Tibial nerve (tissue), 4 donors: ENCODE measurements around the gene OSBPL3. TPM values are rescaled to one million over a fixed set of nuclear protein-coding genes. Genes with fewer than 3 reads are reported as not detected.
A peak's percentile ranks its signal among the peaks of the same experiment; 100 is the strongest.

ENCODE experiments used
- DNase-seq, 2 donors: peaks; one replicate each; pipeline ENCODE4 v3.0.0-alpha.2; 2019; ENCODE audit warnings: low spot score in 2 of 2
- H3K27ac ChIP-seq, 4 donors: fragments of 200-600 bp; sonication (generic) in 3 of 4; one replicate each; pipeline ENCODE4 v1.5.1; 2017 to 2019; ENCODE audit warnings: mild to moderate bottlenecking in 1 of 4
- H3K27me3 ChIP-seq, 2 donors: fragments of 200-600 bp; sonication (generic) in 1 of 2; one replicate each; pipeline versions ENCODE4 v1.5.1 to v1.6.0; 2017 to 2019
- H3K36me3 ChIP-seq, 3 donors: fragments of 200-600 bp; sonication (generic); one replicate each; pipeline ENCODE4 v1.5.1; 2018 to 2019
- H3K4me1 ChIP-seq, 4 donors: fragments of 200-600 bp; sonication (generic) in 3 of 4; one replicate each; pipeline ENCODE4 v1.5.1; 2017 to 2019
- H3K4me3 ChIP-seq, 4 donors: fragments of 200-600 bp; sonication (generic) in 3 of 4; one replicate each; pipeline ENCODE4 v1.5.1; 2017 to 2019; ENCODE audit warnings: mild to moderate bottlenecking in 1 of 4, moderate library complexity in 1 of 4
- H3K9me3 ChIP-seq, 4 donors: fragments of 200-600 bp; sonication (generic) in 3 of 4; one replicate each; pipeline ENCODE4 v1.5.1; 2017 to 2019
- EP300 ChIP-seq, 2 donors: sonication (generic); formaldehyde crosslinking; IDR thresholded peaks; one replicate each; pipeline ENCODE4 v1.6.1; 2017; ENCODE audit warnings: antibody characterized with exemption in 2 of 2, mild to moderate bottlenecking in 1 of 2
- POLR2A ChIP-seq, 2 donors: fragments of 450-650 bp; IDR thresholded peaks; one replicate each; pipeline ENCODE4 v1.6.1; 2017; ENCODE audit warnings: antibody characterized with exemption in 2 of 2, mild to moderate bottlenecking in 2 of 2, moderate library complexity in 2 of 2
- WGBS, 2 donors: methylation state at CpG; one replicate each; pipeline ENCODE4 v1.1.5; 2018; 5-methylcytosine and 5-hydroxymethylcytosine counted together
- total RNA-seq, 4 donors: library from RNA; depleted of rRNA; stranded (reverse); fragments of >200 nt; gene quantifications; one replicate each; pipeline ENCODE4 v1.1.0, GENCODE V29; 2016
- TF ChIP-seq, protein P1 (sequence below), 5 experiments: fragments of 200-600 bp in 3 of 5; fragments of 450-650 bp in 2 of 5; sonication (generic) in 3 of 5; IDR thresholded peaks; one replicate each; pipeline ENCODE4 v1.5.1; 2016 to 2019; ENCODE audit warnings: antibody characterized with exemption in 5 of 5, mild to moderate bottlenecking in 3 of 5, moderate library complexity in 2 of 5

Gene OSBPL3
- total RNA-seq, 4 donors from 2014 or later, result 1.6 to 7.3 (median 5.3) TPM

DNA sequence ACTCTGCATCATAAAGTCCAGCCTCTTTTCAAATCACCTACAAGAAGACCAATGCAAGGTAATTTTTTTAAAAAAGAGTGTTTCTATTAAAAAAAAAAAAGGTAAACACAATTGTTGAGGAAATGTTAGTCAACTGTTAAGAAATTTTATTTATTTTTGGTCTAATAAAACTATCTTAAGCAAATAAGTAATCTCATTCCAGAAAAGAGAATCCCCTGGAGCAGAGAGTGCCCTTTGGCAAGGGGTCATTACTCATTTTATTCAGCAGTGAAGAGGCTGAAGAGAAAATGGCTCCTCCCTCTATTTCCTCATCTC lies 159.3 kb downstream of the OSBPL3 start:
- TF ChIP-seq, protein P1, sequence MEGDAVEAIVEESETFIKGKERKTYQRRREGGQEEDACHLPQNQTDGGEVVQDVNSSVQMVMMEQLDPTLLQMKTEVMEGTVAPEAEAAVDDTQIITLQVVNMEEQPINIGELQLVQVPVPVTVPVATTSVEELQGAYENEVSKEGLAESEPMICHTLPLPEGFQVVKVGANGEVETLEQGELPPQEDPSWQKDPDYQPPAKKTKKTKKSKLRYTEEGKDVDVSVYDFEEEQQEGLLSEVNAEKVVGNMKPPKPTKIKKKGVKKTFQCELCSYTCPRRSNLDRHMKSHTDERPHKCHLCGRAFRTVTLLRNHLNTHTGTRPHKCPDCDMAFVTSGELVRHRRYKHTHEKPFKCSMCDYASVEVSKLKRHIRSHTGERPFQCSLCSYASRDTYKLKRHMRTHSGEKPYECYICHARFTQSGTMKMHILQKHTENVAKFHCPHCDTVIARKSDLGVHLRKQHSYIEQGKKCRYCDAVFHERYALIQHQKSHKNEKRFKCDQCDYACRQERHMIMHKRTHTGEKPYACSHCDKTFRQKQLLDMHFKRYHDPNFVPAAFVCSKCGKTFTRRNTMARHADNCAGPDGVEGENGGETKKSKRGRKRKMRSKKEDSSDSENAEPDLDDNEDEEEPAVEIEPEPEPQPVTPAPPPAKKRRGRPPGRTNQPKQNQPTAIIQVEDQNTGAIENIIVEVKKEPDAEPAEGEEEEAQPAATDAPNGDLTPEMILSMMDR (IDR thresholded peaks at IDR 0.05), result no peak
- TF ChIP-seq POLR2A (IDR thresholded peaks at IDR 0.05) (no peak), EP300 (IDR thresholded peaks at IDR 0.05) (no peak)
- H3K36me3 ChIP-seq, result no peaks in the 10 kb centered on the region
- no peaks in the 10 kb centered on the region for H3K9me3 ChIP-seq
- DNase-seq, result peak in 1 of 2 donors; percentile 35
- no peaks in the 10 kb centered on the region for H3K27me3 ChIP-seq
- H3K27ac ChIP-seq, result peak overlapping the region; percentile 7 to 71 (median 46)
- no peak overlapping the region for H3K4me3 ChIP-seq
- peaks cover 2 to 29% (median 13%) of the 10 kb centered on the region in 4 donors for H3K4me1 ChIP-seq

DNA sequence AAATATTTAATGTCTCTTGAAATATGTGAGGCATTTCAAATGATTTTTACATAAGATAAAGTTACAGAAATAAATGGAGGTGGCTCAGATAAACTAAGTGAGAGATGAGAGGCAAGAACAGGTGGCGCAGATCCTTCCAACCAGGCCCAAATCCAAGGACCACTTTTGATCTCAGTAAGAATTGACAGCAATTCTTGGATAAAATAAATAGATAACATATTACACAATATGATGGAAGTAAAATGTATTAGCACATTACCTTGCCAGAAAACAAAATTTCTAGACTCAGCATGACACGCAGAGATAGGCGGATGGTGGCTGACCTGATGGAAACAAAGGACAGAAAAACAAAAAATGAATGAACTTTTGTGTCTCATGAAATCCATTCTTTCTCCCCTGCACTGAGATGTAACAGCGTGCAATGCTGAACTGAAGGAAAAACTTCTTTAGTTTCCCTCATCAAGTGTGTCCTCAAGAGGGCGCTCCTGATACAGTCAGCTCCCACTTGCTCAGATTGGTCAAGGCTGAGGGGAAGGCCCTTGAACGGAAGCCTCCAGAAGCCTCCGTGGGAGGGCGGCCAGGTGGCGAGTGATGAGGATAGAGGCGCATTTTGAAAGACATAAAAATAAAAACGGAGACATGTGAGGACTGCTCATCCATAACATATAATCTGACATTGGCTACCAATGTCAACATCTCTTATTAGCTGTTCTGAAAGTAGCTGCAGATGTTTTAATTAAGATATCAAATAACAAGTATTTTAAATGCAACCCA lies 159.9 kb downstream of the OSBPL3 start:
- Histone ChIP-seq H3K9me3 (no peaks in the 10 kb centered on the region), H3K27me3 (no peaks in the 10 kb centered on the region), H3K4me3 (no peak overlapping the region), H3K36me3 (no peaks in the 10 kb centered on the region), H3K4me1 (peaks cover 0 to 23% (median 8%) of the 10 kb centered on the region in 4 donors), H3K27ac (peak overlapping the region in 3 of 4 donors; percentile 25 to 71 (median 68))
- TF ChIP-seq, protein P1 (IDR thresholded peaks at IDR 0.05), result peak; percentile 79 to 84 (median 80)
- TF ChIP-seq POLR2A (IDR thresholded peaks at IDR 0.05) (no peak), EP300 (IDR thresholded peaks at IDR 0.05) (peak in 1 of 2 donors; percentile 38)
- DNase-seq, result peak; percentile 52 to 96
- WGBS, 2 donors, result 15 to 18% methylated on average over 11 of the region's 11 CpGs

DNA sequence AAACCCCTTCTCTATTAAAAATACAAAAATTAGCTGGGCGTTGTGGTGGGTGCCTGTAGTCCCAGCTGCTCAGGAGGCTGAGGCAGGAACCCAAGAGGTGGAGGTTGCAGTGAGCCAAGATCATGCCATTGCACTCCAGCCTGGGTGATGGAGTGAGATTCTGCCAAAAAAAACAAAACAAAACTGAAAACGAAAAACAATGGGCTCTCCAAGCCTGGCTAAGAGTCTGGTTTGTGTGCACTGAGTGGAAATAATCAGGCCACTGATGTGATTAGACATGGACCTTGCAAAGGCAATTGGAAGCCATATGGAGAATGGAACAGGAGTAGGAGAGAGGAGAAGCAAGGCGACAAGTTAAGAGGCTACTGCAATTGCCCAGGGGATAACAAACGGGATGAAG lies 162.6 kb downstream of the OSBPL3 start:
- no peak overlapping the region for H3K27ac ChIP-seq
- no peaks in the 10 kb centered on the region for H3K36me3 ChIP-seq
- H3K27me3 ChIP-seq, result no peaks in the 10 kb centered on the region
- TF ChIP-seq, protein P1 (IDR thresholded peaks at IDR 0.05), result no peak
- TF ChIP-seq POLR2A (IDR thresholded peaks at IDR 0.05), result no peak
- TF ChIP-seq EP300 (IDR thresholded peaks at IDR 0.05), result no peak
- H3K9me3 ChIP-seq, result no peaks in the 10 kb centered on the region
- H3K4me1 ChIP-seq, result peaks cover 0 to 18% (median 7%) of the 10 kb centered on the region in 4 donors
- 74 to 81% methylated on average over 4 of the region's 4 CpGs for WGBS, 2 donors
- no peak for DNase-seq
- no peak overlapping the region for H3K4me3 ChIP-seq

DNA sequence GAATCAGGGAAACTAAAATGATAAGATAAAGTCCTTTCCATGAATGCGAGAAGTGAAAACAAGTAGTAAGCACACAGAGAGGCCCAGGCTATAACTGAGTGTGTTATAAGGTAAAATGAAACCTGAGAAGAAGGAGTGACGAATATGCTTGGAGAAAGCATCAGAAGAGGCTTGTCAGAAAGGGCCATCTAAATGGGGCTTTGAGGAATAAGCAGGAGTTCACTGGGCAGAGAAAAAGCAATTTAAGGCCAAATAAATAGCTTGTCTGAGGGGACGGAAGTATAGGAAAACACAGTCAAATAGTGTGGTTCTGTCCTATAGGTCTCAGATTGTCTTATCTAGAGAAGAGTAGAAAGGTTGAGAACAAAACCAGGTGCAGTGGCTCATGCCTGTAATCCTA lies 163.1 kb downstream of the OSBPL3 start:
- no peaks in the 10 kb centered on the region for H3K36me3 ChIP-seq
- H3K9me3 ChIP-seq, result no peaks in the 10 kb centered on the region
- no peaks in the 10 kb centered on the region for H3K27me3 ChIP-seq
- no peak overlapping the region for H3K4me3 ChIP-seq
- WGBS, 2 donors, result 93 to 95% methylated on average over 3 of the region's 3 CpGs
- H3K27ac ChIP-seq, result no peak overlapping the region
- no peak for DNase-seq
- TF ChIP-seq EP300 (IDR thresholded peaks at IDR 0.05) (no peak), POLR2A (IDR thresholded peaks at IDR 0.05) (no peak)
- TF ChIP-seq, protein P1 (IDR thresholded peaks at IDR 0.05), result no peak
- H3K4me1 ChIP-seq, result peaks cover 0 to 18% (median 6%) of the 10 kb centered on the region in 4 donors

DNA sequence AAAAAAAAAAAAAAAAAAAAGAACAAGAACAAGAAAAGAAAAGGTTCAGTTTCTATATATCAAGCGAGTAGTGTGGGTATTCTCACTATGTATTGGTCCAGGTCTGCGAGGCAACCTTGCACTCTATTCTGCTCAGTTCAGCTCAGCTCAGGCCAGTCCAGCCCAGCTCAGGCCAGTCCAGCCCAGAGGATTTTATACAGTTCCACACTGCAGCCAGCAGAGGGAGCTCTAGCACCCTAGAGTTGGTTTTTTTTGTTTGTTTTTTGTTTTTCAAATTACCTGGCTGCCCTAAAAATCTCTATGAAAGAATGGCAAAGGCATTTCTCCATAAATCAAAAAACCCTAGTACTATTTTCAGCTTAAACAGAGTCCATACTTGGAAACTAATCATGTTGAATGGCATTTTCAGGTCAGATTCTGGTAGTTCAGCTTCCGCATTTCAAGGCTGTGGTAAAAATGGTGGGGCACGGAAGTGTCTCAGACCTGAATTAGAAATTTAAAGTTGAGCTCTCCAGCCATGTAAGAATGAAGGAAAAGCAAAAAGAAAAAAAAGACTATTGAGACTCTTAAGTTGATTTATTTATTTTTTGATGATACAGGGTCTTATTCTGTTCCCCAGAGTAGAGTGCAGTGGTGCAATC lies 167.6 kb downstream of the OSBPL3 start:
- peaks cover 0 to 3% (median 0%) of the 10 kb centered on the region in 3 donors for H3K36me3 ChIP-seq
- TF ChIP-seq, protein P1 (IDR thresholded peaks at IDR 0.05), result peak; percentile 74 to 86 (median 83)
- TF ChIP-seq EP300 (IDR thresholded peaks at IDR 0.05), result no peak
- peak in 1 of 2 donors; percentile 44 for DNase-seq
- H3K27ac ChIP-seq, result no peak overlapping the region
- WGBS, 2 donors, result 59 to 62% methylated on average over 4 of the region's 4 CpGs
- no peak overlapping the region for H3K4me3 ChIP-seq
- no peaks in the 10 kb centered on the region for H3K4me1 ChIP-seq
- no peaks in the 10 kb centered on the region for H3K9me3 ChIP-seq
- H3K27me3 ChIP-seq, result no peaks in the 10 kb centered on the region
